HCT116 (cell line): ENCODE data around the gene GZF1.

Experiments used
- CTCF ChIP-seq, 3 experiments: fragments of 200-600 bp in 1 of 3; sonication (generic) in 1 of 3; IDR thresholded peaks in 2 of 3; conservative IDR thresholded peaks in 1 of 3; 2 replicates each; pipeline ENCODE4 v1.5.1; 2012 to 2017; ENCODE audit warnings: low read depth in 2 of 3, low read length in 2 of 3, antibody characterized with exemption in 1 of 3, borderline replicate concordance in 1 of 3, control low read depth in 1 of 3, mild to moderate bottlenecking in 1 of 3, mixed read lengths in 1 of 3, mixed run types in 1 of 3, moderate library complexity in 1 of 3; ENCODE audit not compliant: insufficient read depth in 1 of 3
- EZH2 ChIP-seq: fragments of 200-600 bp; sonication (generic); IDR thresholded peaks from 2 replicates; pipeline ENCODE4 v1.6.1; 2017; ENCODE audit warnings: antibody characterized with exemption, mixed run types
- FOSL1 ChIP-seq: IDR thresholded peaks from 2 replicates; pipeline ENCODE4 v1.6.1; 2012; ENCODE audit warnings: low read depth
- MAX ChIP-seq: IDR thresholded peaks from 2 replicates; pipeline ENCODE4 v1.6.1; 2012
- POLR2A ChIP-seq: IDR thresholded peaks from 2 replicates; pipeline ENCODE4 v1.7.0; 2011; ENCODE audit warnings: borderline replicate concordance; ENCODE audit not compliant: insufficient read depth, insufficient read length; ENCODE audit errors: extremely low read depth
- POLR2AphosphoS5 ChIP-seq: IDR thresholded peaks from 2 replicates; pipeline ENCODE4 v1.6.1; 2011; ENCODE audit warnings: mild to moderate bottlenecking, low read depth, low read length, moderate library complexity
- SIN3A ChIP-seq: IDR thresholded peaks from 2 replicates; pipeline ENCODE4 v1.6.1; 2012; ENCODE audit warnings: low read depth
- SRF ChIP-seq: IDR thresholded peaks from 2 replicates; pipeline ENCODE4 v1.6.1; 2012; ENCODE audit warnings: low read depth
- ZFX ChIP-seq: fragments of 450-650 bp; IDR thresholded peaks from 2 replicates; pipeline ENCODE4 v1.6.1; 2017
- ZNF274 ChIP-seq: fragments of 200-500 bp; sonication (Bioruptor generic); IDR thresholded peaks from 2 replicates; pipeline ENCODE4 v1.6.1; 2014; ENCODE audit warnings: mild to moderate bottlenecking, low read depth, low read length, inconsistent platforms
- TF ChIP-seq, protein P1 (sequence below): IDR thresholded peaks from 2 replicates; pipeline ENCODE4 v1.6.1; 2012; ENCODE audit warnings: low read depth
- TF ChIP-seq, protein P2 (sequence below): IDR thresholded peaks from 2 replicates; pipeline ENCODE4 v1.6.1; 2011; ENCODE audit warnings: mild to moderate bottlenecking, low read length, moderate library complexity; ENCODE audit not compliant: insufficient replicate concordance; ENCODE audit errors: extremely low read depth

DNA sequence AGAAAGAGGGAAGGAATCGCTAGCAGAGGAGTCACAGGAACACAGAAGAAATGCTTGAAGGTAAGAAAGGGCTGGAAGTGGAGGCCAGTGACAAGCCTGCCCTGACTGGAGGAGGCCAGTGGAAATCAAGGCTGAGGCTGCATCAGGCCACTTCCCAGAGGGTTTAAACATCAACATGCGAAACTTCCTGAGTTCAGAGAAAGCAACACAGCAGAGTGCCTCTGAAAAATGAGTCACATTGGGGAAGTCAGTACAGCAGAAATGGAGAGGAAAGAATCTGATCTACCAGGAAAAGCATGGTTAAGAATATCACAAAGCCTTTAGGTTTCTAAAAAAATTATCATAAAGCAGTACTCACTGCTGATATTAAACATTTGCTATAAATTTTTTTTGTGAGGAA lies 36.0 kb downstream of the GZF1 start:
- TF ChIP-seq POLR2A (no peak), ZFX (no peak), CTCF (IDR thresholded peaks at IDR 0.05 in 2 of 3, conservative IDR thresholded peaks at IDR 0.05 in 1 of 3; ENCODE audit: borderline replicate concordance in 1 of 3, insufficient read depth in 1 of 3, low read depth in 2 of 3, low read length in 2 of 3) (no peak), ZNF274 (no peak), POLR2AphosphoS5 (no peak), SRF (no peak), EZH2 (no peak), SIN3A (no peak), FOSL1 (no peak), MAX (no peak)
- TF ChIP-seq, protein P1, sequence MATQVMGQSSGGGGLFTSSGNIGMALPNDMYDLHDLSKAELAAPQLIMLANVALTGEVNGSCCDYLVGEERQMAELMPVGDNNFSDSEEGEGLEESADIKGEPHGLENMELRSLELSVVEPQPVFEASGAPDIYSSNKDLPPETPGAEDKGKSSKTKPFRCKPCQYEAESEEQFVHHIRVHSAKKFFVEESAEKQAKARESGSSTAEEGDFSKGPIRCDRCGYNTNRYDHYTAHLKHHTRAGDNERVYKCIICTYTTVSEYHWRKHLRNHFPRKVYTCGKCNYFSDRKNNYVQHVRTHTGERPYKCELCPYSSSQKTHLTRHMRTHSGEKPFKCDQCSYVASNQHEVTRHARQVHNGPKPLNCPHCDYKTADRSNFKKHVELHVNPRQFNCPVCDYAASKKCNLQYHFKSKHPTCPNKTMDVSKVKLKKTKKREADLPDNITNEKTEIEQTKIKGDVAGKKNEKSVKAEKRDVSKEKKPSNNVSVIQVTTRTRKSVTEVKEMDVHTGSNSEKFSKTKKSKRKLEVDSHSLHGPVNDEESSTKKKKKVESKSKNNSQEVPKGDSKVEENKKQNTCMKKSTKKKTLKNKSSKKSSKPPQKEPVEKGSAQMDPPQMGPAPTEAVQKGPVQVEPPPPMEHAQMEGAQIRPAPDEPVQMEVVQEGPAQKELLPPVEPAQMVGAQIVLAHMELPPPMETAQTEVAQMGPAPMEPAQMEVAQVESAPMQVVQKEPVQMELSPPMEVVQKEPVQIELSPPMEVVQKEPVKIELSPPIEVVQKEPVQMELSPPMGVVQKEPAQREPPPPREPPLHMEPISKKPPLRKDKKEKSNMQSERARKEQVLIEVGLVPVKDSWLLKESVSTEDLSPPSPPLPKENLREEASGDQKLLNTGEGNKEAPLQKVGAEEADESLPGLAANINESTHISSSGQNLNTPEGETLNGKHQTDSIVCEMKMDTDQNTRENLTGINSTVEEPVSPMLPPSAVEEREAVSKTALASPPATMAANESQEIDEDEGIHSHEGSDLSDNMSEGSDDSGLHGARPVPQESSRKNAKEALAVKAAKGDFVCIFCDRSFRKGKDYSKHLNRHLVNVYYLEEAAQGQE, result no peak
- TF ChIP-seq, protein P2, sequence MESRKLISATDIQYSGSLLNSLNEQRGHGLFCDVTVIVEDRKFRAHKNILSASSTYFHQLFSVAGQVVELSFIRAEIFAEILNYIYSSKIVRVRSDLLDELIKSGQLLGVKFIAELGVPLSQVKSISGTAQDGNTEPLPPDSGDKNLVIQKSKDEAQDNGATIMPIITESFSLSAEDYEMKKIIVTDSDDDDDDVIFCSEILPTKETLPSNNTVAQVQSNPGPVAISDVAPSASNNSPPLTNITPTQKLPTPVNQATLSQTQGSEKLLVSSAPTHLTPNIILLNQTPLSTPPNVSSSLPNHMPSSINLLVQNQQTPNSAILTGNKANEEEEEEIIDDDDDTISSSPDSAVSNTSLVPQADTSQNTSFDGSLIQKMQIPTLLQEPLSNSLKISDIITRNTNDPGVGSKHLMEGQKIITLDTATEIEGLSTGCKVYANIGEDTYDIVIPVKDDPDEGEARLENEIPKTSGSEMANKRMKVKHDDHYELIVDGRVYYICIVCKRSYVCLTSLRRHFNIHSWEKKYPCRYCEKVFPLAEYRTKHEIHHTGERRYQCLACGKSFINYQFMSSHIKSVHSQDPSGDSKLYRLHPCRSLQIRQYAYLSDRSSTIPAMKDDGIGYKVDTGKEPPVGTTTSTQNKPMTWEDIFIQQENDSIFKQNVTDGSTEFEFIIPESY, result no peak
